Mesendoderm (in vitro differentiated cells): ENCODE measurements around the gene CHMP2A.
"Not testable (repeated sequence)": the region's sequence is repeated elsewhere in the genome, so short reads cannot be mapped to it uniquely, and the experiment has no call there.

Experiments
- DNase-seq: peaks from one replicate; pipeline ENCODE4 v3.0.0; 2013
- H2AK5ac ChIP-seq: 2 replicates; pipeline ENCODE4 v1.6.1; 2013; ENCODE audit warnings: low read length, inconsistent platforms
- H2BK120ac ChIP-seq: 2 replicates; pipeline ENCODE4 v1.6.1; 2013; ENCODE audit warnings: low read depth, mild to moderate bottlenecking, low read length, moderate library complexity, mixed read lengths
- H2BK15ac ChIP-seq: replicated peaks from 2 replicates; pipeline ENCODE4 v1.6.1; 2013; ENCODE audit warnings: low read depth, mild to moderate bottlenecking, moderate library complexity
- H2BK5ac ChIP-seq: 2 replicates; pipeline ENCODE4 v1.6.1; 2013; ENCODE audit warnings: low read length, inconsistent platforms
- H3K18ac ChIP-seq: 2 replicates; pipeline ENCODE4 v1.6.1; 2013; ENCODE audit warnings: mild to moderate bottlenecking, low read length, mixed read lengths
- H3K23ac ChIP-seq: one replicate; pipeline ENCODE4 v1.6.1; 2013; ENCODE audit warnings: low read length
- H3K27ac ChIP-seq: 2 replicates; pipeline ENCODE4 v1.5.1; 2013; ENCODE audit warnings: low read depth, mild to moderate bottlenecking, inconsistent platforms, low read length, moderate library complexity
- H3K27me3 ChIP-seq: 2 replicates; pipeline ENCODE4 v1.6.1; 2013; ENCODE audit warnings: low read length, control low read depth, mild to moderate bottlenecking, inconsistent platforms; ENCODE audit not compliant: insufficient read depth, poor library complexity
- H3K36me3 ChIP-seq: 2 replicates; pipeline ENCODE4 v1.6.1; 2013; ENCODE audit warnings: low read length, inconsistent platforms; ENCODE audit not compliant: control insufficient read depth, insufficient read depth
- H3K4ac ChIP-seq: one replicate; pipeline ENCODE4 v1.6.1; 2013; ENCODE audit warnings: low read depth, mild to moderate bottlenecking, low read length, moderate library complexity
- H3K4me1 ChIP-seq: 2 replicates; pipeline ENCODE4 v1.6.1; 2013; ENCODE audit warnings: low read depth, low read length, inconsistent platforms; ENCODE audit not compliant: control insufficient read depth
- H3K4me2 ChIP-seq: 2 replicates; pipeline ENCODE4 v1.6.1; 2013; ENCODE audit warnings: low read length
- H3K4me3 ChIP-seq: 2 replicates; pipeline ENCODE4 v1.5.1; 2013; ENCODE audit warnings: mild to moderate bottlenecking, low read length
- H3K56ac ChIP-seq: one replicate; pipeline ENCODE4 v1.6.1; 2013; ENCODE audit warnings: low read length
- H3K79me1 ChIP-seq: 2 replicates; pipeline ENCODE4 v1.6.1; 2013; ENCODE audit warnings: low read length, inconsistent platforms
- H3K79me2 ChIP-seq: 2 replicates; pipeline ENCODE4 v1.6.1; 2013; ENCODE audit warnings: mild to moderate bottlenecking, low read length; ENCODE audit not compliant: control insufficient read depth, insufficient read depth
- H3K9ac ChIP-seq: 2 replicates; pipeline ENCODE4 v1.6.1; 2013; ENCODE audit warnings: low read length, inconsistent platforms
- H4K5ac ChIP-seq: one replicate; pipeline ENCODE4 v1.6.1; 2013; ENCODE audit warnings: low read length
- H4K8ac ChIP-seq: one replicate; pipeline ENCODE4 v1.6.1; 2013; ENCODE audit warnings: low read depth, mild to moderate bottlenecking, control low read depth, low read length, moderate library complexity
- WGBS: extraction: QIAGEN DNeasy Blood & Tissue Kit; methylation state at CpG from one replicate; pipeline ENCODE4 v1.1.7; 2013; ENCODE audit warnings: low lambda C conversion rate, missing lambda C conversion rate; ENCODE audit not compliant: insufficient coverage; ENCODE audit errors: extremely low coverage; 5-methylcytosine and 5-hydroxymethylcytosine counted together

CHMP2A gene

GRCh38 chr19:58546019-58546530, 8.8 kb downstream of the CHMP2A start:
- Histone ChIP-seq H2AK5ac (no peak overlapping the region), H3K79me1 (peaks cover 32% of the 10 kb centered on the region), H3K27ac (no peak overlapping the region), H3K4me3 (peak overlapping the region; percentile 99), H2BK5ac (no peak overlapping the region), H3K79me2 (peaks cover 54% of the 10 kb centered on the region), H4K5ac (no peak overlapping the region), H3K27me3 (no peaks in the 10 kb centered on the region), H3K9ac (peak overlapping the region; percentile 100), H3K4me1 (peaks cover 8% of the 10 kb centered on the region), H3K4me2 (peak overlapping the region; percentile 73), H3K4ac (no peak overlapping the region), H3K36me3 (peaks cover 34% of the 10 kb centered on the region), H4K8ac (no peak overlapping the region), H3K23ac (no peak overlapping the region), H2BK120ac (no peak overlapping the region), H3K56ac (peak overlapping the region; percentile 99), H2BK15ac (no peak overlapping the region), H3K18ac (no peak overlapping the region)
- no CpG with 5 or more reads among the region's 1 CpG for WGBS
- DNase-seq = no peak

- H2BK5ac ChIP-seq = no peak overlapping the region
- peaks cover 54% of the 10 kb centered on the region for H3K79me2 ChIP-seq
- peak overlapping the region; percentile 100 for H3K9ac ChIP-seq
- H3K4ac ChIP-seq = peak overlapping the region; percentile 28
- H4K8ac ChIP-seq = no peak overlapping the region
- peaks cover 8% of the 10 kb centered on the region for H3K4me1 ChIP-seq
- H3K79me1 ChIP-seq = peaks cover 29% of the 10 kb centered on the region
- peak overlapping the region; percentile 99 for H3K4me3 ChIP-seq
- H3K4me2 ChIP-seq = peak overlapping the region; percentile 73
- DNase-seq = no peak
- no peak overlapping the region for H2AK5ac ChIP-seq
- H3K27ac ChIP-seq = no peak overlapping the region
- H3K18ac ChIP-seq = peak overlapping the region; percentile 85
- H3K36me3 ChIP-seq = peaks cover 29% of the 10 kb centered on the region
- peak overlapping the region; percentile 99 for H3K56ac ChIP-seq
- no peak overlapping the region for H2BK120ac ChIP-seq
- peak overlapping the region; percentile 94 for H3K23ac ChIP-seq
- no peak overlapping the region for H2BK15ac ChIP-seq
- H3K27me3 ChIP-seq = no peaks in the 10 kb centered on the region
- WGBS = no CpG with 5 or more reads among the region's 21 CpGs
- no peak overlapping the region for H4K5ac ChIP-seq
Measured at GRCh38 chr19:58545286-58546018, 9.5 kb downstream of the CHMP2A start.

GRCh38 chr19:58544591-58545285, 10.2 kb downstream of the CHMP2A start:
- Histone ChIP-seq H3K4me2 (peak overlapping the region; percentile 73), H3K79me2 (peaks cover 49% of the 10 kb centered on the region), H3K18ac (peak overlapping the region; percentile 85), H3K4me3 (peak overlapping the region; percentile 99), H2BK15ac (no peak overlapping the region), H3K56ac (peak overlapping the region; percentile 99), H3K4me1 (peaks cover 8% of the 10 kb centered on the region), H3K27ac (peak overlapping the region; percentile 99), H3K9ac (peak overlapping the region; percentile 100), H3K4ac (peak overlapping the region; percentile 28), H2AK5ac (peak overlapping the region; percentile 69), H3K36me3 (peaks cover 24% of the 10 kb centered on the region), H3K27me3 (no peaks in the 10 kb centered on the region), H2BK5ac (peak overlapping the region; percentile 84), H4K8ac (peak overlapping the region; percentile 98), H2BK120ac (no peak overlapping the region), H3K23ac (peak overlapping the region; percentile 94), H4K5ac (no peak overlapping the region), H3K79me1 (peaks cover 24% of the 10 kb centered on the region)
- whole genome bisulfite sequencing = no CpG with 5 or more reads among the region's 92 CpGs
- DNase-seq = peak; percentile 57

- Histone ChIP-seq H3K4me2 (peak within 1 kb of the TSS; percentile 86), H3K23ac (peak within 1 kb of the TSS; percentile 94), H3K4me3 (peak within 1 kb of the TSS; percentile 99), H3K4ac (peak within 1 kb of the TSS; percentile 28), H3K27me3 (no peaks in the 10 kb centered on the region), H2AK5ac (peak within 1 kb of the TSS; percentile 69), H2BK15ac (no peak within 1 kb of the TSS), H3K56ac (peak within 1 kb of the TSS; percentile 99), H4K5ac (no peak within 1 kb of the TSS), H3K79me2 (peaks cover 43% of the 10 kb centered on the region), H3K36me3 (peaks cover 19% of the 10 kb centered on the region), H2BK5ac (peak within 1 kb of the TSS; percentile 84), H3K18ac (peak within 1 kb of the TSS; percentile 85), H3K4me1 (peaks cover 8% of the 10 kb centered on the region), H4K8ac (peak within 1 kb of the TSS; percentile 98), H2BK120ac (no peak within 1 kb of the TSS), H3K9ac (peak within 1 kb of the TSS; percentile 100), H3K79me1 (peaks cover 18% of the 10 kb centered on the region), H3K27ac (peak within 1 kb of the TSS; percentile 99)
- DNase-seq = peak; percentile 100
- no CpG with 5 or more reads among the region's 73 CpGs for WGBS
Measured at GRCh38 chr19:58543826-58544590, 10.9 kb downstream of the CHMP2A start, which contains the start of gene TRIM28. Gene TRIM28 (plus strand): TSS chr19:58544064. CDS start chr19:58544758, 694 bp downstream.

GRCh38 chr19:58542641-58543372, 12.1 kb downstream of the CHMP2A start:
- not testable (repeated sequence) for H3K4me3 ChIP-seq, H3K27ac ChIP-seq, H4K5ac ChIP-seq, H2BK15ac ChIP-seq, H3K36me3 ChIP-seq, H2BK120ac ChIP-seq, H4K8ac ChIP-seq, H3K23ac ChIP-seq, H3K4ac ChIP-seq, H3K4me1 ChIP-seq, H3K27me3 ChIP-seq, H3K79me1 ChIP-seq, H2BK5ac ChIP-seq, DNase-seq, H3K4me2 ChIP-seq, H3K18ac ChIP-seq, H3K9ac ChIP-seq
- Histone ChIP-seq H3K79me2 (peaks cover 32% of the 10 kb centered on the region), H2AK5ac (peak overlapping the region; percentile 22), H3K56ac (peak overlapping the region; percentile 96)
- no CpG with 5 or more reads among the region's 18 CpGs for WGBS
